ENCODE results near the gene TWIST1. TPM values are rescaled to one million over a fixed set of nuclear protein-coding genes. Genes with fewer than 3 reads are reported as not detected.

Gene TWIST1
- total and polyA plus RNA-seq, 11 donors: 0.38 to 4.6 (median 1.0) TPM

- H3K4me3 ChIP-seq: no peak overlapping the region
- no peak for ATAC-seq
- DNase-seq: no peak
- intact Hi-C loops (cut with DNase I): loop anchor here in 1 of 10 donors (10.0 kb wide), 1 partner anchor 543 kb away; no protein-coding TSS in a partner anchor
- H3K4me1 ChIP-seq: peaks cover 0 to 21% (median 0%) of the 10 kb centered on the region in 12 donors
- H3K9me3 ChIP-seq: no peaks in the 10 kb centered on the region
- WGBS, 4 donors: 43 to 49% (median 45%) methylated on average over 2 of the region's 2 CpGs
- peak in 11 of 12 donors; percentile 19 to 57 (median 40) for TF ChIP-seq CTCF (IDR thresholded peaks at IDR 0.05)
- no peak for TF ChIP-seq POLR2A (IDR thresholded peaks at IDR 0.05)
- no peaks in the 10 kb centered on the region for H3K36me3 ChIP-seq
- H3K27ac ChIP-seq: no peak overlapping the region
- peaks cover 8 to 90% (median 52%) of the 10 kb centered on the region in 9 donors for H3K27me3 ChIP-seq
Measured at GRCh38 chr7:19121977-19122588, 4.6 kb upstream of the TWIST1 start.

- WGBS, 4 donors: 23 to 33% (median 26%) methylated on average over 10 of the region's 10 CpGs
- H3K27me3 ChIP-seq: peaks cover 14 to 95% (median 69%) of the 10 kb centered on the region in 9 donors
- intact Hi-C loops (cut with DNase I): loop anchor here in 1 of 10 donors (10.0 kb wide), 1 partner anchor 545 kb away; no protein-coding TSS in a partner anchor
Measured at GRCh38 chr7:19119870-19120486, 2.5 kb upstream of the TWIST1 start.

GRCh38 chr7:19119372-19119771 is 1.9 kb upstream of the TWIST1 start:
- DNase-seq (no peak), ATAC-seq (no peak)
- intact Hi-C loops (cut with DNase I): no loop called here
- no peak for TF ChIP-seq POLR2A (IDR thresholded peaks at IDR 0.05)
- TF ChIP-seq CTCF (IDR thresholded peaks at IDR 0.05): no peak
- WGBS, 4 donors: 21 to 29% (median 27%) methylated on average over 8 of the region's 8 CpGs
- Histone ChIP-seq H3K27me3 (peaks cover 14 to 95% (median 73%) of the 10 kb centered on the region in 9 donors), H3K9me3 (no peaks in the 10 kb centered on the region), H3K4me1 (peaks cover 0 to 36% (median 8%) of the 10 kb centered on the region in 12 donors), H3K36me3 (no peaks in the 10 kb centered on the region), H3K27ac (no peak overlapping the region), H3K4me3 (no peak overlapping the region)

More at GRCh38 chr7:19119870-19120486, 2.5 kb upstream of the TWIST1 start:
- H3K36me3 ChIP-seq: no peaks in the 10 kb centered on the region
- ATAC-seq (no peak), DNase-seq (no peak)
- peaks cover 0 to 36% (median 7%) of the 10 kb centered on the region in 12 donors for H3K4me1 ChIP-seq
- no peak overlapping the region for H3K4me3 ChIP-seq
- TF ChIP-seq CTCF (IDR thresholded peaks at IDR 0.05) (no peak), POLR2A (IDR thresholded peaks at IDR 0.05) (no peak)
- no peaks in the 10 kb centered on the region for H3K9me3 ChIP-seq
- no peak overlapping the region for H3K27ac ChIP-seq

- no peak for TF ChIP-seq CTCF (IDR thresholded peaks at IDR 0.05)
- TF ChIP-seq POLR2A (IDR thresholded peaks at IDR 0.05): no peak
- Histone ChIP-seq H3K9me3 (no peaks in the 10 kb centered on the region), H3K27ac (peak overlapping the region in 1 of 12 donors; percentile 28), H3K36me3 (no peaks in the 10 kb centered on the region), H3K4me3 (peak overlapping the region in 6 of 12 donors; percentile 59 to 76 (median 66)), H3K4me1 (peaks cover 0 to 36% (median 8%) of the 10 kb centered on the region in 12 donors), H3K27me3 (peaks cover 14 to 95% (median 75%) of the 10 kb centered on the region in 9 donors)
- no peak for ATAC-seq
- intact Hi-C loops (cut with DNase I): no loop called here
- 10 to 24% (median 15%) methylated on average over 21 to 28 of the region's 28 CpGs for WGBS, 4 donors
- no peak for DNase-seq
Measured at GRCh38 chr7:19118636-19119371, 1.4 kb upstream of the TWIST1 start.

All from heart left ventricle (tissue), 16 donors.